BJ (cell line): ENCODE measurements around the gene COLGALT1. TPM values are rescaled to one million over a fixed set of nuclear protein-coding genes. Genes with fewer than 3 reads are reported as not detected.

Source experiments
- CTCF ChIA-PET: fragments of 350-600 bp; formaldehyde crosslinking; extraction: SDS; loops from one replicate; lab custom pipeline; 2021; ENCODE audit warnings: antibody characterized with exemption, inconsistent platforms; lab: Yijun Ruan, JAX
- POLR2A ChIA-PET: fragments of 300-600 bp; sonication (Branson Sonifier 250); formaldehyde crosslinking; extraction: SDS; loops from one replicate; lab custom pipeline; 2021; ENCODE audit warnings: antibody characterized with exemption; lab: Charles Lee
- DNase-seq: peaks from one replicate; pipeline ENCODE4 v3.0.0-alpha.2; 2011; ENCODE audit warnings: low read depth
- H3K27me3 ChIP-seq: 2 replicates; pipeline ENCODE4 v1.6.0; 2011; ENCODE audit warnings: low read length; ENCODE audit not compliant: control insufficient read depth, insufficient read depth
- H3K36me3 ChIP-seq: 2 replicates; pipeline ENCODE4 v1.5.1; 2011; ENCODE audit warnings: low read length; ENCODE audit not compliant: control insufficient read depth, insufficient read depth
- H3K4me3 ChIP-seq: 2 replicates; pipeline ENCODE4 v1.5.1; 2011; ENCODE audit warnings: low read depth, mild to moderate bottlenecking, control low read depth, low read length
- polyA plus RNA-seq: library from polyadenylated mRNA; depleted of rRNA; stranded (reverse); fragments of >200 nt; gene quantifications from 2 replicates; pipeline ENCODE4 v1.2.3, GENCODE V29; 2011
- TF ChIP-seq, protein P1 (sequence below): IDR thresholded peaks from 2 replicates; pipeline ENCODE4 v1.5.1; 2011; ENCODE audit warnings: low read depth, mild to moderate bottlenecking, control low read depth, inconsistent platforms, low read length, moderate library complexity; ENCODE audit not compliant: insufficient read depth

COLGALT1 gene
- polyA plus RNA-seq, 1 experiment, result 158 TPM

DNA sequence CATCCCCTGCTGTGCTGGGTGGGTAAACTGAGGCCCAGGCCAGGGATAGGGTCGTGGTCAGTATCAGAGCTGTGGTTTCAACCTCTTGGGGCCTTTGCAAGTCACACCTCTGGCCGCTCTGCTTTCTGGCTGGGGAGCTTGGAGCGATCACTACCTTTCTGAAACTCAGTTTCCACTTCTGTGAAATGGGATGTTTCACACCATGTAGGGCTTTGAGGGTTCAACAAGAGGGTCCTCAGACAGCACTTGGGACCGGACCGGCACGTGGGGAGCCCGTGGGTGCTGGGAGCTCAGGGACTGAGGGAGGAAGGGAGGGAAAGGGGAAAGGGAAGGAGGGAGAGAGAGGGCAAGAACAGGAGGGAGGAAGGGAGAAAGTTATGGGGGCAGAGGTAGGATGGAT, 22.9 kb upstream of the COLGALT1 start:
- ChIA-PET POLR2A (no interaction called here), CTCF (no interaction called here)
- TF ChIP-seq, protein P1, sequence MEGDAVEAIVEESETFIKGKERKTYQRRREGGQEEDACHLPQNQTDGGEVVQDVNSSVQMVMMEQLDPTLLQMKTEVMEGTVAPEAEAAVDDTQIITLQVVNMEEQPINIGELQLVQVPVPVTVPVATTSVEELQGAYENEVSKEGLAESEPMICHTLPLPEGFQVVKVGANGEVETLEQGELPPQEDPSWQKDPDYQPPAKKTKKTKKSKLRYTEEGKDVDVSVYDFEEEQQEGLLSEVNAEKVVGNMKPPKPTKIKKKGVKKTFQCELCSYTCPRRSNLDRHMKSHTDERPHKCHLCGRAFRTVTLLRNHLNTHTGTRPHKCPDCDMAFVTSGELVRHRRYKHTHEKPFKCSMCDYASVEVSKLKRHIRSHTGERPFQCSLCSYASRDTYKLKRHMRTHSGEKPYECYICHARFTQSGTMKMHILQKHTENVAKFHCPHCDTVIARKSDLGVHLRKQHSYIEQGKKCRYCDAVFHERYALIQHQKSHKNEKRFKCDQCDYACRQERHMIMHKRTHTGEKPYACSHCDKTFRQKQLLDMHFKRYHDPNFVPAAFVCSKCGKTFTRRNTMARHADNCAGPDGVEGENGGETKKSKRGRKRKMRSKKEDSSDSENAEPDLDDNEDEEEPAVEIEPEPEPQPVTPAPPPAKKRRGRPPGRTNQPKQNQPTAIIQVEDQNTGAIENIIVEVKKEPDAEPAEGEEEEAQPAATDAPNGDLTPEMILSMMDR, result no peak

DNA sequence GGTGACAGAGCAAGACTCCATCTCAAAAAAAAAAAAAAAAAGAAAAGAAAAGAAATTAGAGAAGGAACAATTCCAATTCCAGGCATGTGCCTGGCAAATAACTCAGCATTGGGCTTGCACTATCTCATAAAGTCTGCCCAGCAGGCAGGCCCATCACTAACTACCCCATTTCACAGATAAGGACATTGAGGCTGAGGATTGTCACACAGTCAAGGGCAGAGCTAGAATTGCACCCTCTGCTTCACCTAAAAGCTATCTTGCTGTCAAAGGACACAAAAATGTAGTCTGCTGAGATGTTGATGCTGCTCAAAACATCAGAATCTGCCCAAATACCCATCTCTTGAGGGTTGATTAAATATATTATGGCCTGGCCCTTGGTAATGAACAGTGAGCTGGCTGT, 20.7 kb upstream of the COLGALT1 start:
- POLR2A ChIA-PET, result no interaction called here
- H3K27me3 ChIP-seq, result no peaks in the 10 kb centered on the region
- no peak overlapping the region for H3K4me3 ChIP-seq
- DNase-seq, result no peak
- TF ChIP-seq, protein P1, result no peak
- H3K36me3 ChIP-seq, result no peaks in the 10 kb centered on the region
- CTCF ChIA-PET, result interaction anchor here (1.6 kb wide), 1 partner anchor 39 kb away, joined by 3 read pairs; no protein-coding TSS in a partner anchor

More for the DNA sequence above, 22.9 kb upstream of the COLGALT1 start:
- Histone ChIP-seq H3K36me3 (no peaks in the 10 kb centered on the region), H3K4me3 (no peak overlapping the region), H3K27me3 (0 out of 2 replicates have a peak, but pooled peaks cover 2% of the 10 kb centered on the region)
- no peak for DNase-seq

DNA sequence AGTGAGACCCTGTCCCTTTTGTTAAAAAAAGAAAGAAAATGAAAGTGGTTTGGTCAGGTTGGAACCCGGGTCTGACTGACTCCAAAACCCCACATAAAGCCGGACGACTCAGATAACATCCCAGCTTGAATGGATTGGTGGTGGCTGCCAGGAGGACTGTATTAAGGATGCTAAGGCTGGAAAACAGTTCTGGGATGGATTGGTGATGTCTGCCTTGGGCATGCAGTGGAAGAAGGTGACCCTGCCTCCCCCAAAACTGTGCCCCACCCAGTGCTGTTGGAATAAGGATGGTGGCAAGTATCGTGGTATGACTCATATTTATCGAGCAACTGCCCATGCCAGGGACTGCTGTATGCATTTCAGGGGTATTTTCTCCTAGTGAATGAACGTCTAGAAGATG, 18.5 kb upstream of the COLGALT1 start:
- Histone ChIP-seq H3K27me3 (no peaks in the 10 kb centered on the region), H3K4me3 (no peak overlapping the region), H3K36me3 (no peaks in the 10 kb centered on the region)
- POLR2A ChIA-PET, result no interaction called here
- CTCF ChIA-PET, result interaction anchor here (1.1 to 1.3 kb wide), 2 partner anchors 32 to 37 kb away, joined by 3 to 6 read pairs; no protein-coding TSS in a partner anchor
- TF ChIP-seq, protein P1, result no peak
- DNase-seq, result no peak

GRCh38 chr19:17538684-17539237, 16.7 kb upstream of the COLGALT1 start:
- POLR2A ChIA-PET, result no interaction called here
- CTCF ChIA-PET, result interaction anchor here (1.0 to 1.8 kb wide), 5 partner anchors 10 to 41 kb away, joined by 3 to 7 read pairs (median 3); no protein-coding TSS in a partner anchor
- H3K27me3 ChIP-seq, result no peaks in the 10 kb centered on the region
- no peaks in the 10 kb centered on the region for H3K36me3 ChIP-seq
- TF ChIP-seq, protein P1, result no peak
- H3K4me3 ChIP-seq, result peak overlapping the region; percentile 47
- no peak for DNase-seq

DNA sequence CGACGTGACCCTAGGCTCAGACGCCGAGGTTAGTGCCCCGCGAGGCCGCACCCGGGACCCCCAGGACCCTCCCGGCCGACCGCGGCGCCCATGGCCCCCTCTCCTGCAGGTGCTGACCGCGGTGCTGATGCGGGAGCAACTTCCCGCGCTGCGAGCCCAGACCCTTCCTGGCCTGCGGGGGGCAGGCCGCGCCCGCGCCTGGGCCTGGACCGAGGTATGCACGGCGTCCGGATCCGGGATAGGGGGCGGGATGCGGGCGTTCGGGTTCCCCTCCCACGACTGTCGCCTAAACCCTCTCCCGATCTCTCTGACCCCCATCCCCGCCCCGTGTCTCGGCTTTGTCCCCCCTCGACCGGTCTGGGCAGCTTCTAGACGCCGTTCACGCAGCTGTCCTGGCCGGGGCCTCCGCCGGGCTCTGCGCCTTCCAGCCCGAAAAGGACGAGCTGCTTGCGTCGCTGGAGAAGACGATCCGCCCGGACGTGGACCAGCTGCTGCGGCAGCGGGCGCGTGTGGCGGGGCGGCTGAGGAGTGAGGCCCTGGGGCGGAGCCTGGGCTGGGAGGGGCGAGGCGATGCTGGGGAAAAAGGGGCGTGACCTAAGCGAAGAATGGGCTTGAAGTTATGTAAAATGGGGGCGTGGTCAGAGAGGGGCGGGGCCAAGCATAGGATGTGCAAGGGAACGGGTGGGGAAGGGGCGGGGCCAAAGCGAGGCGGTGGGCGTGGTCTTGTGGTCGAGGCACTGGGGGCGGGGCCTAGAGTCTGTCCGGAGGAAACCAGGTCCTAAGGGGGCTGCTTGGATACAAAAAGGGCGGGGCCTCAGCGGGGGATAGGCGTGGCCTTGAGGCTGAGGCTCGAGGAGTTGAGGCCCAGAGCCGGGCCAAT, 16.0 kb upstream of the COLGALT1 start:
- POLR2A ChIA-PET, result interaction anchor here (0.7 kb wide), 1 partner anchor 13 kb away, joined by 3 read pairs; no protein-coding TSS in a partner anchor
- TF ChIP-seq, protein P1, result peak; percentile 50

More for the DNA sequence above, 16.0 kb upstream of the COLGALT1 start:
- H3K4me3 ChIP-seq, result peak overlapping the region; percentile 47
- no peaks in the 10 kb centered on the region for H3K27me3 ChIP-seq
- CTCF ChIA-PET, result interaction anchor here (0.6 to 1.8 kb wide), 6 partner anchors 10 to 227 kb away, joined by 3 to 7 read pairs (median 3); no protein-coding TSS in a partner anchor
- no peaks in the 10 kb centered on the region for H3K36me3 ChIP-seq
- peak; percentile 69 for DNase-seq
